GM19193 (cell line): ENCODE data around the gene GLDN.

Source experiments
- POLR2A ChIP-seq: IDR thresholded peaks from 4 replicates; pipeline ENCODE4 v1.6.1; 2011; ENCODE audit not compliant: insufficient read depth, insufficient read length; ENCODE audit errors: extremely low read depth

GLDN gene

GRCh38 chr15:51335087-51335486, 6.4 kb upstream of the GLDN start:
- no peak for TF ChIP-seq POLR2A

- TF ChIP-seq POLR2A: no peak
Observed at GRCh38 chr15:51335538-51336410, 5.7 kb upstream of the GLDN start.

DNA sequence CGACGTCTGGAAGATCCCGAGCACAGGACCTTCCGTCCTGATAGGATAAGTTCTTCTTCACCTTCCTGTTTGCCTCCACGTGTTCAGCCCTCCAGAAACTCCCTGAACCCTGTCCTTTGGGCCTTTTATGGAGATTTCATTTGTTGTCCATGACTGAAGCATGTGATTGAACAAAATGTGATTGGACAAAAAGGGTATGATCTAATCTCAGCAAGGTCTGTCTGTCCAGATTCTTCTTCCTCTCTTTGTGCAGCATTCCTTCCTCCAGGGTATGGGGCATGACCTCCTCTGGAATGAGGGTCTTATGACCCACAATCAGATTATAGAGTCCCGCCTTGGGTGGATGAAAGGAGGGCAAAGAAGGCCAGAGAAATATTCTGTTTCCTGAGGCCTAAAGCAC, 3.0 kb upstream of the GLDN start, which contains the start of gene CYP19A1:
Gene CYP19A1, minus strand, starts transcription at position 101 of the 400 bp plus-strand sequence. CDS start 95,684 bp downstream, outside the sequence.
- no peak for TF ChIP-seq POLR2A

- TF ChIP-seq POLR2A: no peak
Observed at GRCh38 chr15:51342227-51342999, 958 bp downstream of the GLDN start.

- no peak for TF ChIP-seq POLR2A
Observed at GRCh38 chr15:51343466-51343865, 2.0 kb downstream of the GLDN start.

DNA sequence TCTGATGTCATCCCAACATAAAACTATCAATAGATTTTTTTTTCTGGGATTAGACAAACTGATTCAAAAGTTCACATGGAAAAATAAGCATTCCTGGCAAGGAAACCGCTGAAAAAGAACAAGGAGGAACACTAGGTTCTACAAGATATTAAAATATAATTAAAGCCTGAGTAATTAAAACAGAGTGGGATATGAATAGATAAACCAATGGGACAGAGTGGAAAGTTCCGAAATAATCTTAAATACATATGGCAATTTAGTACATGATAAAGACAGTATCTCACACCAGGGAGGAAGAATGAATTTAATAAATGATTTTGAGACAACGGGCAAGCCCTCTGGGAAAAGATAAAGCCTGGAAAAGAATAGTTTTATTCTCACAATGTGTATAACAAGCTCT, 4.7 kb downstream of the GLDN start:
- TF ChIP-seq POLR2A: no peak

DNA sequence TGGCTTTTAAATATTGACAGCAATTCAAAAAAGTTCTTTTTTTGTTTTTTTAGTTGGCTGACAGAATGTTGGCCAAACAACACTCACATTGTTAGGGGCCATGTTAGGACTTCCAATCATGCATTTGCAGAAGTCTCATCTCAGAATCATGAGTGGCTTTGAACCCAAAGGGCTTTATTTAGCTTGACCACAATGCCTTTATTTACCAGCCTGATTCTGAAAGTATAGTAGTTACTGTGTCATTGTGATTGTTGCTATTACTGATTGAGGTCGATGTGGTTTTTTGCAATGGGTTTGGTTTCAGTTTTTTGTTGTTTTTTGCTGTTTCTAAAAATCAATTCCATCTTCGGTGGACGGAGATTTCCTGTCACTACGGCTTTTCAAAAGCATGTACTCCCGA, 7.2 kb downstream of the GLDN start:
- TF ChIP-seq POLR2A: no peak

DNA sequence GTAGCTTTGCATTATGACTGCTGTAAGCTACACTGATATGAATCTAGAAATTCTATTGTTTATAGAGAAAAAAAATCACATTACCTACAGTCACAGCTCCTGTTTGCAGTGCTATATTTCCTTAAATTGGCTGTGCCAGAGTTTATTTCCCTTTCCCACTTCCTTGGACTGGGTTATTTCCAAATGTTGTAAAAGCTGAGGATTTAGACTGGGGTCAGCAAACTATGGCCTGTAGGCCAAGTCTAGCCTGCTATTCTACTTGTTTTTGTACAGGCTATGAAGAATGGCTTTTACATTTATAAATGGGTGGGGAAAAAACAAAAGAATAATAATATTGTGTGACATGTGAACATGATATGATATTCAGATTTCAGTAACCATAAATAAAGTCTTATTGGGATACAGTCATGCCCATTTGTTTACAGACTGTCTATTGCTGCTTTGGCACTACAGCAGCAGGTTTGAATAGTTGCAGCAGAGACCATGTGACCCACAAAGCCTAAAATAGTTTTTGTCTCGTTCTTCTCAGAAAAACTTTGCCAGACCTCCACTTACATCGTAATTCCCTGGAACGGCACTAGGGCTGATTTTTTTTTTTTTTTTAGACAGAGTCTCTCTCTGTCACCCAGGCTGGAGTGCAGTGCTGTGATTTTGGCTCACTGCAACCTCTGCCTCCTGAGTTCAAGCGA, 7.8 kb downstream of the GLDN start:
- TF ChIP-seq POLR2A: no peak

DNA sequence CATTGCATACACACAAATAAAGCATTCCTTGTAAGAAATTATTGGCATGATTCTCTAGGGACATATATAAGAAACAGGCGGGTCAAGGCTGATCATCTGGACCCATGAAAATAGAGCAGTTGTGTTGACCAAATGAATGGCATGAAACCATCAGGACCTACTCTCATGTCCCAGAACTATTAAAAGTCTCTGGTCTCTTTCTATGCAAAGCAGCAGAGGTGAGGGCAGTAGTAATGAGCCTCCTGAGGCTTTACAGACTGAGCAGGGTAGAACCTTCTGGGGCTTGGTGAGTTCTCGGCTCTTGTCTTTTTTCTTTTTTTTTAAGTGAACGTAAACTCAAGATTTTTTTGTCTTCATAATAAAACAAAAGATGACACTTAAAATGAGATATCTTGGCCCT, 9.3 kb downstream of the GLDN start:
- TF ChIP-seq POLR2A: no peak

DNA sequence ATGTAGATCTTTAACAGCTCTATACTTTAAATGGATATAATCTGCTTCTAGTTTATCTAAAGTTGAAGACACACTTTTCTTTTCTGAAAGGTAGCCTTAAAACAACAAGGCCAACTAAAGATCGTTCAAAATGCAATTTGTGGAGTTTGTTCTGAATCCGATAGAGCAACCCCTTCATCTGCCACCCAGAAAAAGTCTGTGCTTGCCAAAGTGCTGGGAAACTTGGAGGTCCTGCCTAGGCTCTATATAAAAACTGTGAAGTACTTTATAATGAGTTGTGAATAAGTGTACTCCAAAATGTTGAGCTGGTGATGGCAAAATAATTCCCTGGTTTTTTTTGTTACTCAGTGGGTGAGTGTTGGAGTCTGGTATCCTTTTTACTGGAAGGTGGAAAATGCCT, 12.5 kb downstream of the GLDN start:
- TF ChIP-seq POLR2A: no peak

GRCh38 chr15:51355096-51355495, 13.6 kb downstream of the GLDN start:
- no peak for TF ChIP-seq POLR2A

DNA sequence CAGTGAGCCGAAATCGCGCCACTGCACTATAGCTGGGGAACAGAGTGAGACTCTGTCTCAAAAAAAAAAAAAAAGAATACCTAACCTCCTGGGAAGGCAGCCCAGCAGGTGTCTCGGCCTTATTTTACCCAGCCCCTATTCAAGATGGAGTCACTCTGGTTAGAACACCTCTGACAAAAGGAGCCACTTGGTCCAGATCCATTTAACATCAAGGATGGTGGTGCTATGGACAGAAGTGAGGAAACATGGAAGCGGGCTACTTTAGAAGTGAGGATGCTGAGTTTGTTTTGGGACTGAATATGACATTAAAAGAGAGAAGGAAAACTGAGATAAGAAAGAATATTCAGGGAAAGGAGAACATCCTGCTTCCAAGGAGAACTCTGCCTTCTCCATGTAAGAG, 14.7 kb downstream of the GLDN start:
- no peak for TF ChIP-seq POLR2A

DNA sequence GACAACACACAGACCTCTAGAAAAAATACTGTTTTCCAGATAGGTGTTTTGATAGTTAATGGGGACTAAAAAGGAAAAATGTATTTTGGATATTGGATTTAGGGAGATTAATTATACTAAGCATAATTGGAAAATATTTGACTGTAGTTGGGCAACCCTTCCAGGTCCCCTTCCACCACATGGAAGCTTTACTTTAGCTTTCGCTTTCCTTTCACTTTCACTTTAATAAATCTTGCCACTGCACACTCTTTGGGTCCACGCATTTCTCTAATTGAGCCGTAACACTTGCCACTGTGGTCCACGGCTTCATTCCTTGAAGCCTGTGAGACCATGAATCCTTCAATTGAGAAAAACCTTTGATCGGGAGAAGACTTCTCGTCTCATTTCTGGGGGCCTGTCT, 15.5 kb downstream of the GLDN start:
- TF ChIP-seq POLR2A: no peak

- no peak for TF ChIP-seq POLR2A
Observed at GRCh38 chr15:51359981-51360380, 18.5 kb downstream of the GLDN start.

DNA sequence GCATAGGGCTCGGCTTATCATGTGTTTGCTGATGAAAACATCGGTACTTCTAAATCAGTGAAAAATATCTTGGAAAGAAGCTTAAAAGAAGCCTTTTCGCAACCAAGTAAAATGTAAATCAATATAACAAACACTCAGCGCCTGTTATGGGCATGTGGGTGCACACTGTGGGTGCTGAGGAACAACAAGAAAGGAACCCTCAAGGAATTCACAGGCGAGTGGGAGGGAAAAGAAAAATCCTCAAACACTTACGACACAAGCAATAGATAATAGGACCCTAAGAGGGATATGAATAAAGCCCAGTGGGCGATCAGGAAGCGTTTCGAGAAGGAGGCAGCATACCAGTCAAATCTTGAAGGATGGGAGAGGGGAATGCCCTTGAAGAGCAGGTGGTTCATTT, 21.9 kb downstream of the GLDN start:
- TF ChIP-seq POLR2A: no peak
